HG02981 (cell line): ENCODE data around the gene FMC1.
"Not testable (repeated sequence)": the region's sequence is repeated elsewhere in the genome, so short reads cannot be mapped to it uniquely, and the experiment has no call there.

ENCODE experiments used
- ATAC-seq: cut with Tn5 transposase; IDR thresholded peaks from one replicate; pipeline ENCODE4 v1.9.1; 2021; ENCODE audit warnings: mild to moderate bottlenecking, moderate library complexity; ENCODE audit not compliant: unreplicated experiment

FMC1 gene

GRCh38 chr7:139341058-139341775, at the start of gene FMC1:
TSS of gene FMC1 (plus strand) at chr7:139341337. CDS start at chr7:139341385, 48 bp downstream.
- ATAC-seq: peak; percentile 50

GRCh38 chr7:139292821-139293220, 48.3 kb upstream of the FMC1 start:
- ATAC-seq: no peak

- no peak for ATAC-seq
These were observed 47.6 kb upstream of the FMC1 start for GRCh38 chr7:139293534-139293933.

DNA sequence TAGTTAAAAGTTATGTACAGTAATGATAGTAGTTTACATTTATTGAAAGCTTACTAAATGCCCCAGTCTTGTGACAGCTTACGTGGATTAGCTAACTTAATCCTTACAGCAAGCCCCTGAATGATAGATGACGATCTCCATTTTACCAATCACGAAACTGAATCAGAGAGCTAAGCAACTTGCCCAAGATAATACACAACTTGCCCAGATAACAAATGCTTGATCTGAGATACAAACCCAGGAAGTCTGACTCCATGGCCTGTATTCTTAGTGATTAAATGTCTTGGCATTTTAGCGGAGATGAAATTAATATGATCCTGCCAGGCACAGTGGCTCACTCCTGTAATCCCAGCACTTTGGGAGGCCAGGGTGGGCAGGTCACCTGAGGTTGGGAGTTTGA, 46.9 kb upstream of the FMC1 start:
- ATAC-seq: no peak

DNA sequence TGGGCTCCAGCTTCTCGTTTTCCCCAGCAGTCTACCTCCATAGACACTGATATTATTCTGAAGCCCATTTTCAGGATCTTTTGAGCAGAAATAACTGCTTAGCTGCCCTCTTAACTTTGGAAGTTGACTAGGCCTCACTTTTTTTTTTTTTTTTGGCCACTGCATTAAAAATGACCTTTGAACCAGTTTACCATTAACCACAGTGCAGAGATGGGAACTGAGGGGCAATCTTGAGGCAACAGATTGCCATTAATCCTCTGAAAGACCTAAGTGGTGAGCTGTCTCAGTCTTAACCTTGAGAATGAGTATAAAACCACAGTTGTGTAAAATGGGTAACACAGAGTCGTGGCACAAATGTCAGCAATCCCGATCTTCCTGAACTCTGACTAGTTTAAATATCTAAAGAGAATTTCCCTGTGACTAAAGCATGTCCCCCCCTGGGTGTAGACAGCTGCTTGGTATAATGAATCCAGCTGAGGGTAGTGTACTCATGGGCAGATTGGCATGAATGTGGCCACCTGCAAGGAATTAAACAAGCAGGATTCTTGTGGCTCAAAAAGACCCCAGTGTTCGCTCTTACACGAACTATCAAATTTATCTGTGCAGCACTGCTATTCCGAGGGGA, 46.1 kb upstream of the FMC1 start:
- no peak for ATAC-seq

- no peak for ATAC-seq
These were observed 43.3 kb upstream of the FMC1 start for GRCh38 chr7:139297795-139298194.

DNA sequence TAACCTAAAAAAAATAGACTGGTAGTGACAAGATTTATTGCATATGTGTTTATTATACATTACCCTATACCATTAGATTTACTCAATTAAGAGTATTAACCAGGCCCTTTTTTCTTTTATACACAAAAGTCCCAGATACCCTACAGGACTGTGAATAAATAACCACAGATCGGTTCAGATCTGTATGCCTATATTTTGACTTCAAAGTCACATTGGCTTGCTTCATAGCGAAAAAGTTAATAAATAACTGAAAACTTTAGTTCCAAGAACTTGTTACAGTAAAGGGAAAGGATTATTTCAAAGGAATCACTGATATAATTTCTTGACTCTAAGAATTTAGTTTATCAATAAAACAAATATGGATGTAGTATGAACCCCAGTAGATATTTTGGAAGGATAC, 41.8 kb upstream of the FMC1 start:
- ATAC-seq: no peak

GRCh38 chr7:139300390-139300789, 40.7 kb upstream of the FMC1 start:
- no peak for ATAC-seq

DNA sequence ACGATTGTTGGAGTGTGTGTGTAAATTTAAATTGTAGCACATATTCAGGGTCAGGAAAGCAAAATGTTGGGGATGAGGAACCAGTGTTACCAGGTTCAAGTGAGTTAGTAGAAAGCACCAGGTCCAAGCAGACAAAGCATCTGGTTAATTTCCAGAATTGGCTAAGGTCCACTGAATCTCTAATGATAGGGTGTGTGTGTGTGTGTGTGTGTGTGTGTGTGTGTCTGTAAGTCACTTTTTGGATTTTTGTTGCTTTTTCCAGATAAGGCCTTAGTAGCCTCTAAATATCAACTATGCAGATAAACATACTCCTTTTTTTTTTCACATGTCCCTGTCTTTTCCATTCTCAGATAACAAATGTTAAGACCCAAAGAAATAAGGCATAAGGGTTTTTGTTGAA, 36.6 kb upstream of the FMC1 start:
- no peak for ATAC-seq

GRCh38 chr7:139317939-139318505, 23.1 kb upstream of the FMC1 start:
- ATAC-seq: no peak

DNA sequence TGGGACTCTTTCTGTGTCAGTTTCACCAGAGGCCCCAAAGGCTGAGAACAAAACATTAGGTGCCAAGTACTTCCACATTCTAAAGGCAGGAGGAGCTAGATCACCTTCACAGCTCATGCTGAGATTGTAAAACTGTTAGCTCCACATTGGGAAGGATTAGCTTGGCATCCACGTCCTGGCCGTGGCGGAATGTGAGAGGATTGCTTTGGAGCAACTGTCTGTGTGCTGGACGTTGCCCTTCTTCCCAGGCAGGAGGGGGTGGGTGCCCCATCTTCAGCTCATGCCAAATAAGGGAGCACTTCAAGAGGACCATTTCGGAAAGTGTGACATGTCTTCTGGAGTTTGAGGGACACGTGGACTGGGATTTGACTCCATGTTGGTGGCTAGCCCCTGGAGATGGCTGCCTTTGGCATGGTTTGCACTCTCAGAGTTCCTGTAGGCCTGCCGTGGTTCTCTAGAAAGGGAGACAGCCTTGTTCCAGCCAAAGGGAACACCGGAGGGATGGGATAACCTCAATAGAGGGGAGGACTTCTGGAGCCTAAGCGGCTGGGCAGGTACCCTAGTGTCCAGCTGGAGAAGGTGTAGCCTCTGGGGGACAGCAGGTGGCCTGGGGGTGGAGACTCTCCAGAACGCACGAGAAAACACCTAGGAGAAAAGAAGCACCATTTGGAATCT, 19.9 kb upstream of the FMC1 start:
- no peak for ATAC-seq

DNA sequence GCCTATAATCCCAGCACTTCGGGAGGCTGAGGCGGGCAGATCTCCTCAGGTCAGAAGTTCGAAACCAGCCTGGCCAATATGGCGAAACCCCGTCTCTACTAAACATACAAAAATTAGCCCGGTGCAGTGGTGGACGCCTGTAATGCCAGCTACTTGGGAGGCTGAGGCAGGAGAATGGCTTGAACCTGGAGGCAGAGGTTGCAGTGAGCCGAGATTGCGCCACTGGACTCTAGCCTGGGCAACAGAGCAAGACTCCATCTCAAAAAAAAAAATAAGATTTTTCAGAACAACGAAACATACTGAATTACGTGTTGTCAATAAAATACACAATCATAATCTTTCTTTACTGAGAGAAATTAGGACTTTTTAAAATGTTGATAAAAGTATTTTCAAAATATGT, 16.4 kb upstream of the FMC1 start:
- ATAC-seq: not testable (repeated sequence)

DNA sequence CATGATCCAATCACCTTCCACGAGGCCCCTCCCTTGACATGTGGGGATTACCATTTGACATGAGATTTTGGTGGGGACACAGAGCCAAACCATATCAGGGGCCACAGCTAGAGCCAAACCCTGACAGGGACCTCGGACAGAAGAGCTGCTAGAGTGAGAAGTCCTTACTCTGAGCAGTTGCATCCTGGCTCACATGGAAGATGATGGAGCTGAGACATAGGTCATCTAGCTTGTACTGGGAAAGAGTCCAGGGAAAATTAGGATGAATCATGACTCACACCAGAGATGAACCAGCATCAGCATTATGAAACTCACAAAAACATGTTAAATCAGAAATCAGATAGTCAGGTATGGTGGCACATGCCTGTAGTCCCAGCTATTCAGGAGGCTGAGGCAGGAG, 12.8 kb upstream of the FMC1 start:
- no peak for ATAC-seq

- ATAC-seq: no peak
These were observed 12.0 kb upstream of the FMC1 start for GRCh38 chr7:139329119-139329518.

DNA sequence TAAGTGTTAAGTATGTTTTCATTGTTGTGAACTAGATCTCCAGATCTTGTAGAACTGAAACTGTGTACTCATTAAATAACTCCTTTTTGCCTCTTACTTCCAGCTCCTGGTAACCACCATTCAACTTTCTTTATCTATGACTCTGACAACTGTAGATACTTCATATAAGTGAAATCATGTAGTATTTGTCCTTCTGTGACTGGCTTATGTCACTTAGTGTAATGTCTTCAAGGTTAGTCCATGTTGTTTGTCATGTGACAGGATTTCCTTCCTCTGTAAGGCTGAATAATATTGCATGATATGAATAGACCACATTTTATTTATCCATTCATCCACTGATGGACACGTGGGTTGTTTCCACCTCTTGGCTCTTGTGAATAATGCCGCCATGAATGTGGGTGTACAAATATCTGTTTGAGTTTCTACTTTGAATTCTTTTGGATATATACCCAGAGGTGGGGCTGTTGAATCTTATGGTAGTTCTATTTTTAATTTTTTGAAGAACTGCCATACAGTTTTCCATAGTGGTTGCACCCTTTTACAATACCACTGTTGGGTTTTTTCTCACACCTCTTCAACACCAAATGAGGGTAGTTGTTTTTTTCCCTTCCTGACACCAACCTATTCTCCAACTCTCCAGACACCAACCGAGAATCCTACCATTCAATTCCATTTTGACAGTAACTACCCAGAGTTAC, 10.7 kb upstream of the FMC1 start:
- ATAC-seq: no peak

- ATAC-seq: no peak
These were observed 8.3 kb upstream of the FMC1 start for GRCh38 chr7:139332697-139333359.

DNA sequence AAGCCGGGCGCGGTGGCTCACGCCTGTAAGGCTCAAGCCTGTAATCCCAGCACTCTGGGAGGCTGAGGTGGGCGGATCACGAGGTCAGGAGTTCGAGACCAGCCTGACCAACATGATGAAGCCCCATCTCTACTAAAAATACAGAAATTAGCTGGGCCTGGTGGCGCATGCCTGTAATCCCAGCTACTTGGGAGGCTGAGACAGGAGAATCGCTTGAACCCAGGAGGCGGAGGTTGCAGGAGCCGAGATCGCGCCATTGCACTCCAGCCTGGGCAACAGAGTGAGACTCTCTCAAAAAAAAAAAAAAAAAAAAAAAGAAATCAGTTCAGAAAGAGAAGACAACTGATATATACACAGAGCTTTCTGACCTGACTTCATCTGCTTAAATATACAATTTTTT, 7.7 kb upstream of the FMC1 start:
- ATAC-seq: not testable (repeated sequence)

DNA sequence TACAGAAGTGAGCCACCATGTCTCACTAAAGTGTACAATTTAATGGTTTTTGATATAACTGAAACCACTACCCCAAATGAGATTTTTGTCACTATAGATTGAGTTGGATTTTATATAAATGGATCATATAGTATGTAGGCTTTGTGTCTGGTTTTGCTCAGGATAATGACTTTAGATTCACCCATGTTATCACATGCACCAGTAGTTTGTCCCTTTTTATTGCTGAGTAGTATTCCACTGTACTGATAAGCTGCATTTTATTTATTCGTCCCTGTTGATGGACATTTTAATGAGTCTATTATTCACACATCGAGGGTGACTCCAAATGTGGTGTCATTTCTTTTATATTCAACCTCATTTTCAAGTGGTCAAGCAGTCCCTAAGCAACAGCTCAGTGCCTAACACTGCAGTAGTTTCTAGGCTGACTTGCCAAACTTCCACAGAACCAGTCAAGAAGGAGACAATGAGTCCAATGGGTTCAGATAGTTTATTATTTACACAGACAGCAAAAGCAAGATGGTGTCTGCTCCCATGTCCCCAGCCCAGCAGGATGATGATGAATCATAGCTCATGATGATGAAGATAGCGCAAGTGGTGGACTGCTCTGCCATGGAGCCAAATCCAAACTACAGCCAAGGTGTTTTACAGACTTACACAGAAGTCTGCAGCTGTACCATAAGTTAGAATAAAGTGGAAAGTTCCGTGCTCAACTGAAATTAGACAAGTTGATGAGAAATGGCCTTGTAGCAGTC, 6.6 kb upstream of the FMC1 start:
- ATAC-seq: no peak

- ATAC-seq: no peak
These were observed 2.1 kb upstream of the FMC1 start for GRCh38 chr7:139339025-139339424.

DNA sequence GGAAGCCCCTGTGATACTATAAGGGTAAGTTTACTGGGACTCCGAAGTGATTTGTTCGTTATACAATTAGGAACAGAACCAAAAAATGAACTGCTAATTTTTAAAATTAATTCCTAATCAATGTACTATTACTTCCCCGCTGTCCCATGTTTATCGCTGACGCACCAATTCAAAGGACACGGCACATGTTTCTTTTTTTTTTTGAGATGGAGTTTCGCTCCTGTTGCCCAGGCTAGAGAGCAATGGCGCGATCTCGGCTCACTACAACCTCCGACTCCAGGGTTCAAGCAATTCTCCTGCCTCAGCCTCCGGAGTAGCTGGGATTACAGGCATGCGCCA, 1.5 kb upstream of the FMC1 start:
- ATAC-seq: no peak
